GM21717 (cell line): ENCODE results near the gene LRRC23.

ENCODE experiments used
- ATAC-seq: cut with Tn5 transposase; IDR thresholded peaks from one replicate; pipeline ENCODE4 v1.9.1; 2021; ENCODE audit warnings: mild to moderate bottlenecking, moderate library complexity; ENCODE audit not compliant: unreplicated experiment

LRRC23 gene

GRCh38 chr12:6942331-6942665, 37.7 kb downstream of the LRRC23 start:
- no peak for ATAC-seq

DNA sequence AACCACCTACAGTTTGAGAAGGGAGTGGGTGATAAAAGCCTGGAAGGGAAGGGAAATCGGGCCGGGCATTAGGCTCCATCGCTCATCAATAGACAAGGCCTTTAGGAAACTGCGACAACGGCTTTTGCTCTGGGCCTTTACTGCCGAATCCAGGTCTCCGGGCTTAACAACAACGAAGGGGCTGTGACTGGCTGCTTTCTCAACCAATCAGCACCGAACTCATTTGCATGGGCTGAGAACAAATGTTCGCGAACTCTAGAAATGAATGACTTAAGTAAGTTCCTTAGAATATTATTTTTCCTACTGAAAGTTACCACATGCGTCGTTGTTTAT, 38.7 kb downstream of the LRRC23 start:
- ATAC-seq, result peak; percentile 30

DNA sequence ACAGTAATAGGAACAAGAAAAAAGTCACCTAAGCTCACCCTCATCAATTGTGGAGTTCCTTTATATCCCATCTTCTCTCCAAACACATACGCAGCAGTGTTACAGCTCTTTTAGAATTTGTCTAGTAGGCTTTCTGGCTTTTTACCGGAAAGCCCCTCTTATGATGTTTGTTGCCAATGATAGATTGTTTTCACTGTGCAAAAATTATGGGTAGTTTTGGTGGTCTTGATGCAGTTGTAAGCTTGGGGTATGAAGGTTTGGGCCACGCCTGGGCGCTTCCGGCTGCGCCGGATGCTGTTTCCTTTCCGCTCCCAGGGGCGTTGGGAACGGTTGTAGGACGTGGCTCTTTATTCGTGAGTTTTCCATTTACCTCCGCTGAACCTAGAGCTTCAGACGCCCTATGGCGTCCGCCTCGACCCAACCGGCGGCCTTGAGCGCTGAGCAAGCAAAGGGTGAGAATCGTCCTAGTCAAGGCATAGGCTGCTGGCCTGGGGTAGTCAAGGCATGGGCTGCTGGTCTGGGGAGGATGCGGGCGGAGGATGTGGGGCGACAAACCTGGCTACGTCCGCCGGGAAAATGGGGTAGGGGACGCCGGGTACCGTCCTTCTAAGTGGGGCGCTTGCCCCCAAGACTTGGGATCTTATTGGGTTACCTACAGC, 39.2 kb downstream of the LRRC23 start, which contains the start of the genes C12orf57 and RNU7-1:
Gene C12orf57 (plus strand): TSS at position 301 of the 659 bp plus-strand sequence. CDS start 100 bp downstream, at position 401.
Gene RNU7-1 (plus strand): TSS at position 95 of the 659 bp plus-strand sequence.
- peak; percentile 35 for ATAC-seq

- peak; percentile 29 for ATAC-seq
Observed at GRCh38 chr12:6944381-6945186, 40.0 kb downstream of the LRRC23 start.

DNA sequence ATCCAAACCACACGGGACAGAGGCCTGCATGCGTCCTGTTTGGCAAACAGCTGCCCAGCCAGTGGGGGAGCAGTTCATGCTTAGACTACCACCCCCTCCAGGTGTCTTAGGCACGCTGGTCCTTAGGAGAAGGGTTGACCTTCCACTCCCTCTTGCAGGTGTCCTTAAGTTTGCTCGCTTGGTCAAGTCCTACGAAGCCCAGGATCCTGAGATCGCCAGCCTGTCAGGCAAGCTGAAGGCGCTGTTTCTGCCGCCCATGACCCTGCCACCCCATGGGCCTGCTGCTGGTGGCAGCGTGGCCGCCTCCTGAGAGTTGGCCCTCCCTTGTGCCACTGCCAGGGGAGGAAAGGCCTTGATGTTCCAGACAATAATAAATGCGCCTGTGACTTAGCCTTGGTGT, 41.0 kb downstream of the LRRC23 start:
- ATAC-seq, result no peak

- no peak for ATAC-seq
Observed at GRCh38 chr12:6946033-6946919, 41.7 kb downstream of the LRRC23 start.

- no peak for ATAC-seq
Observed at GRCh38 chr12:6946920-6947374, 42.3 kb downstream of the LRRC23 start.

GRCh38 chr12:6947615-6948014, 43.0 kb downstream of the LRRC23 start:
- ATAC-seq, result no peak

DNA sequence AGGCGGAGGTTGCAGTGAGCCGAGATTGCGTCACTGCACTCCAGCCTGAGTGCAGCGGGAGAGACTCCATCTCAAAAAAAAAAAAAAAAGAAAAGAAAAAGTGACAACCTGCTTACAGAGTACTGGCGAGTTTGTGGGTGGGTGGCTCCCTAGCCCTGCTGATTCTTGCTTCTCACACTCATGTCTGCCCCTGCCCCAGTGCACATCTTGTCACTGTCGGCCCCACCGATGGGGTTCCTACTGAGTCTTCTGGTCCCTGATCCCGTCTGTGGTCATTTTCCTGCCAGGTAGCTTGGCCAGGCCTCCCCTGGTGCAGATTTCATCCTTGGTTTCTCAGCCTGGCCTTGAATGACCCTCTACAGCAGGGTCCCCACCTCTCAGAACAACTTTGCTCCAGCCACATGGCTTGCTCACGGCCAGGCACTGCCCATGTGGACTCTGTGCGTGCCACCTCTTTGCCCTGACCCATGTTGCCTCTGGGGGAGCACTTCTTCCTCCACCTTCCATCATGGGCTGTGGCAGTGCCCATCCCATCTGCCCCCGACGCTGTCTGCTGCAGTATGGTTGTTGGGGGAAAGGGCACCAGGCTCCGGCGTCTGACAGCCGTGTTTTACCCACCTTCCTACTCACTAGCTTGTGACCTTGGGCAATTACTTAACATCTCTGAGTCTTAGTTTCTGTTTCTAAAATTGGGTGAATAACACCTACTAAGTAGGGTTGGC, 44.4 kb downstream of the LRRC23 start:
- ATAC-seq, result no peak

GRCh38 chr12:6950401-6950801, 45.8 kb downstream of the LRRC23 start:
- ATAC-seq, result no peak

- no peak for ATAC-seq
Observed at GRCh38 chr12:6950811-6951540, 46.4 kb downstream of the LRRC23 start, which contains the start of gene PTPN6. Gene PTPN6 (plus strand): TSS chr12:6951356. CDS start chr12:6951513, 157 bp downstream.

GRCh38 chr12:6951551-6952120, 47.0 kb downstream of the LRRC23 start:
- ATAC-seq, result no peak

DNA sequence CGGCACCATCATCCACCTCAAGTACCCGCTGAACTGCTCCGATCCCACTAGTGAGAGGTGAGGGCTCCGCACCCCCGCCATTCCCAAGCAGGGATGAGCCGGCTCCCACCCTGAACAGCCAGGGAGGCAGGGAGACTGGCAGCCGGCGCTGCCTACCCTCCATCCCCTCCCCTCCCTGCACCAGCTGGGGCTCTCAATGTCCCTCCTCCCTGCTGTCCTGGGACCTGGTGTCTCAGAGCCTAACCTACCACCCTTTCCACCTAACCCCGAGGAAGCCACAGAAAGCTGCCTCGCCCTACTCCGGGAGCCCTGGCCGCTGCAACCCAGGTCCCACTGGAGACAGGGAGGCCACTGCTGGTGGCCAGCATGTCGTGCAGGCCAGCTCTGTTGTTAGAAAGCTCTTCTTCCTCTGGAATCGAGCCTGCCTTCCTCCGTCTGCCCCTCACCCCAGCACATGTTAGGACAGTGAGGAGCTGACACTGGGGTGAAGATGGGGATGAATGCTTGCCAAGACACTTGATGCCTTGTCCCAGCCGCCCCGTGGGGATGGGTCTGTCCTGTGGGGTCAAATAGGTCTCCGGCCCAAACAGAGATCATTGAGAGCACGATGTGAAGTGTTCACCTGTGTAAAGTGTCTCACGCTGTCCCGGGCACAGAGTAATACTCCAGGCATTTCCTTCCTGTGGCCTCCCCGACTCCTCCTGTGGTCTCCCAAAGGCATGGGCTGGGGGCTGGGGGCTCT, 47.7 kb downstream of the LRRC23 start:
- ATAC-seq, result no peak

DNA sequence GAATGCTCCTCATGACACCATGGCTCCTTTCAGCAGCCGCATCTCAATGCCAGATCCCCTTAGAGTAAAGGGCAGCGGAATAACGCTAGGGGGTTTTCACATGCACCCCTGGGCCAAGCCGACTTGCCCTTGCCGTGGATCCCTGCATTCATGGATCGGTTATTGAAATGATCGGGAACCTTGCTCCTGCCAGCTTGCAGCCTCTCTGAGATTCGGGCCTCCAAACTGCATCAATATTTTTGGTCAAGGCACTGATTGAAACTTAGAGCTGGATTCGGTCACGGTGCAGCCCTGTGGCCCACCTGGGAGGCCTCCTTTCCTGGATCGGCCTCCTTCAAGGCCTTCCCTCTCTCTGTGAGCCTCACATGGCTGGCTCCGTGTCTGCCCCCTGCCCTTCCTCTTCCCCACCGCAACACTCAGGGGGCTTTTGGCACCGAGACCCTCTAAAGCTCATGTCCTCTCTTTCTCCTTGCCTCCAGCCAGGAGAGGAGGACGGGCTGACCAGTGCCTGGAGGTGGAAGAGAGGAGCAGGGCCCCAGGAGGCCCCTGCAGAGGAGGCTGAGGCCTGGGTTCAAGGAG, 48.3 kb downstream of the LRRC23 start:
- ATAC-seq, result no peak

DNA sequence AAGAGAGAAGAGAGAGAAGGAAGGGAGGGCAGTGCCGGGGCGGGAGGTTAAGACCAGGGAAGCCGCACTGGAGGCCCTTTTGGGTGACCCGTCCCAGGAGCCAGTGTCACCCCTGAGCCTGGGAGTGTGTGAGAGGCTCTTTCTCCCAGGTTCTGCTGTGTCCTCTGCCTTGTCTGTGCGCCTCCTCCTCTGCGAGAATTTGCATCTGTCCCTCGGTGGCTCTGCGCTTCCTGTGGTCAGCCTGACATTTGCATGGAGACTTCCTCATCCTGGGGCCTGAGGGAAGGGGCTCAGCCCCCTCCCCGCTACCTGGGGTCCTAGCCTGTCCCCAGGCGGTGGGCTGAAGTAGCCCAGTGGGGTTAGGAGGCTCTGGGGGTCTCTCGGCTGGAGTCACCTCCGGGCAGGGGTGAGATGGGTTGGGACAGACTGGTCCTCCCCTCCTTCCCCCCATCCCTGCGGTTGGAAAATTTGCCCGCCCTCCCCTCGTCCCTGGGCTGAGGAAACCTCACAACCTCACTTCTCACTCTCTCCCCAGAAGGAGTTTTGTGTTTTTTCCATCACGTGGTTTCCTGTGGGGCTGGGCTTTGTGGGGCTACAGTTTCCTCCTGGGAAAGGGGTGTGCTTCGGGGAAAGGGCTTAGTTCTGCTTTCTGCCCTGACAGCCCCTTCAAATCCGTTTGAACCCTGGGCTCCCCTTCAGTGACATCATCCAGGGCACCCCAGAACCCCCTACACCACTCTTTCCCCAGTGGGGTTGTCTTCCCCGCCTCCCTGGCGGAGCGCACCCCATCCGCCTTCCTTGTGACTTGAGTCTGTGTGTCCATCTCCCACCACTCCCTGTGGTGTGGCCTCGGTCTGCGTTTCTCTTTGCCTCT, 49.1 kb downstream of the LRRC23 start:
- ATAC-seq, result peak; percentile 35

DNA sequence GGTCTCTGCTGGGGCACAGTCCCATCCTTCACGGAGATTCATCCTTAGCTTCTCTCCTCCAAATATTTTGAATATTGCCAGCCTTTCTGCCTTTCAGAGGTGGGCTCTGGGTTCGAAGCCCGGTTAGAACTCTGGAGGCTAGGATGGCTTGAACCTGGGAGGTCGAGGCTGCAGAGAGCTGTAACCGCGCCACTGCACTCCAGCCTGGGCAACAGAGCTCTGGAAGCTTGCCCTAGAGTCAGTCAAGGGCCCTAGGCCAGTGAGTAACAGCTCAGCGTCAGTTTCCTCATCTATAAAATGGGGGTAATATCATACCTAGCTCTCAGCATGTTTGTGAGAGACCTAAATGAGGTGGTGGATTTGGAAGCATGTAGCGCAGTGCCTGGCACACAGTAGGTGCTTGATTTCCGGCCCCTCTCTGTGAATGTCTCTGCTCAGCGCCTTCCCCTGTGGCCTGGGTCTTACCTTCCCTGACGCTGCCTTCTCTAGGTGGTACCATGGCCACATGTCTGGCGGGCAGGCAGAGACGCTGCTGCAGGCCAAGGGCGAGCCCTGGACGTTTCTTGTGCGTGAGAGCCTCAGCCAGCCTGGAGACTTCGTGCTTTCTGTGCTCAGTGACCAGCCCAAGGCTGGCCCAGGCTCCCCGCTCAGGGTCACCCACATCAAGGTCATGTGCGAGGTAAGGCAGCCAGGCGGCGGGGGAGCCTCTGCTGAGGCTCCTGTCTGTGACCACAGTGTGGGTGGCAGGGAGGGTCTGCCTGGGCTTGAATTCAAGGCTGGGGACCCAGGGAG, 49.9 kb downstream of the LRRC23 start:
- no peak for ATAC-seq
